NCI-H748 (cell line): ENCODE measurements around the gene KRT86.
"Not testable (repeated sequence)": the region's sequence is repeated elsewhere in the genome, so short reads cannot be mapped to it uniquely, and the experiment has no call there.

ENCODE experiments used
- DNase-seq: peaks from one replicate; lab custom pipeline; 2025; ENCODE audit not compliant: unreplicated experiment; lab: John Stamatoyannopoulos, UW

KRT86 gene

DNA sequence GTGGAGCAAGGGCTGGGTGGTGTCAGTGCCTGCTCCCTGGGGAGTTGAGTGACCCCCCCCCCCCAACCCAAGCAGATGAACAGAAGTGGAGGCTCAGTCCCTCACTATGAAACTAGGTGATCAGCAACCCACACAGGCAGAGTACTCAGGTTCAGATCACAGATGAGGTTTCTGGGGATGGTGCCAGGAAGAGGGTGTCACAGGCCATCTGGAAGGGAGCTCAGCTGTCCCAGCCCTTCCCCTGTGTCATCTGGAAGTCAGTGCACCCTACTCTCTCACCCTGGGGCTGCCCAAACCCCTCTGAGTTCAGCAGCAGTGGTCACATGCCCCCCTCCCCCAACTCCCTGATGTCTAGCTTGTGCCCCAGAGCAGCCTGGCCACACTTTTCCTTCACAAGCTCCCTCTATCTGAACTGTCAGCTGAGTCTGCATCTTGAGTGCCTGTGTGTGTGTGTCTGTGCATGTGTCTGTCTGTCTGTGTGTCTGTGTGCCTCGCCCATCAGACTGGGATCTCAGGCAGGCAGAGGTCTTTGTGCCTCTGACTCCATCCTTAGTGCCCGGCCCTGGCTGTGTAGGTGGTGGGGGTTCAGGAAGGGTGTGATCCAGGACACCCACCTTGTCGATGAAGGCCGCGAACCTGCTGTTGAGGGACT is 16.2 kb downstream of the KRT86 start:
- DNase-seq = not testable (repeated sequence)

DNA sequence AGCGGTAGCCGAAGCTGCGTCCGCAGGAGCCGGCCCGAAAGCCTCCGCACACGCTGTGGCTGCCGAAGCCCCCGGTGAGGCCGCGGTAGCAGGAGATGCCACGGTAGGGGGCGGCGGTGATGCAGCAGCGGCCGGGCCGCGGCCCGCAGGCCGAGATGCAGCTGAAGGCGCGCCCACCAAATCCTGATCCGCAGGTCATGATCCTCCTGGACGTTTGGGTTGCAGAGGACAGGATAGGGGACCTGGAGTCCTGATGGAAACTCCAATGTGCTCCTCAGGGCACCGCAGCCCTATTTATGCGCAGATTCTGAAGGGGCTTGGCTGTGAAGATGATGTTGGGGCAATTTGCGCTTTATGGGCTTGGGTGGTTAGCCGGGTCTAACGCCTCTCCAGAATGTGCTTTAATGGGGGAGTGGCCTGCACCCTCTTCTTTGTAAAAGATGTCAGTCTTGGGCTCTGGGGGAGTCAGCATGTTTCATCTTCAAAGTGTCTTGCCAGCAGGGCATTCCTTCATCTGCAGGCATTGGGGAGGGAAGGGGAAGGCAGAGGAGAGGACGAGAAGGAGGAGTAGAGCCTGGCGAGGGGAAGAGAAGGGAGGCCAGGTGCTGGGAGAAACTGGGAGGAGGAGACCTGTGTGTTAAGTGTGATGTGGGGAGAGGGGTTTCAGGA is 17.0 kb downstream of the KRT86 start, which contains the start of gene KRT81:
Gene KRT81 (minus strand): TSS at position 268 of the 669 bp plus-strand sequence. CDS start 69 bp downstream, at position 199.
- DNase-seq = no peak

GRCh38 chr12:52293926-52294325 is 19.5 kb downstream of the KRT86 start:
- DNase-seq = no peak

GRCh38 chr12:52294803-52295202 is 20.4 kb downstream of the KRT86 start:
- no peak for DNase-seq

DNA sequence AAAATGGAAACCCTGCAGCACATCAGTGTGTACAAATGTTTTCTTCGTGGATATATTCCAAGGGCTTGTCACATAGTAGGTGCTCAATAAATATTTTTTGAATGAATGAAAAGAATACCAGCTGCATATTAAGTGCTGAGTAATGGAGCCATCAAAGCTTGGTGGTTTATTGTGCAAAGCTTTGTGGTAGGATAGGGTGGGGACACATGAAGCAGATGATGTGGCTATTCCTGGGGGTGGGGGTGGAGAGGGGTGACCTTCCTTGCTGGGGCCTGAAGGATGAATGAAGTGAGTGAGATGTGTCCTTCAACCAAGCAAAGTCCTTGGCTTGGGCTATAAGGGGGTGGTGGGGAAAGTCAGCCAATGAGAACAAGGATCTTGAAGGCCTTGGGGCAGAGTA is 21.2 kb downstream of the KRT86 start:
- no peak for DNase-seq

DNA sequence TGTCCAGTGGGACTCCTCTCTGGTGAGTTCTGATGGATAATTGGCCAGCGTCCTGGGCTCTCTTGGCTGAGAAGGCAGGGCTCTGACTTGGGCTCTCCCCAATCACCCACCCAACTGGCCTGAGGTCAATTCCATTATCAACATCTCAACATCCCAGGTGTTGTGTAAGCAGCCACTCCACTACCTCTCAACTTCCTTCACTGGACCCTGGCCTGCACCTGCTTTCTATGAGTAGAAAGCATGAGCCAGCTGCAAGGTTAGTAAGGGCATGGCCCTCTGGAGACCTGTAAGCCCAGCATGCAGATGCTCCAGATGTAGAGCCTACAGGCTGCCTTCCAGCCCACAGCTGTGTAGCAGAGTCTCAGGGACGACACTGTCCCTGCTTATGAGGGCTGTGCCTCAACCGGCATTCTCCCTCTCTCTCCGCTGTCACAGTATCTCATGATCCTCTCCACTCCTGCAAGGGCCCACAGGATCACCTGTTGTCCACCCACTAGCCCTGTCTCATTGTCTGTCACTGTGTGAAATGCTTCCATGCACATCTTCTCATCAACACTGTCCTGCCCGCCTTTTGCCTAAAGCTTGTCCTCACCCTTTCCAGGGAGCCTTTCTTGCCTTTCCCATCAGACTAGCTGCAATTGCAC is 22.2 kb downstream of the KRT86 start:
- no peak for DNase-seq

GRCh38 chr12:52298677-52299190 is 24.3 kb downstream of the KRT86 start:
- DNase-seq = no peak

DNA sequence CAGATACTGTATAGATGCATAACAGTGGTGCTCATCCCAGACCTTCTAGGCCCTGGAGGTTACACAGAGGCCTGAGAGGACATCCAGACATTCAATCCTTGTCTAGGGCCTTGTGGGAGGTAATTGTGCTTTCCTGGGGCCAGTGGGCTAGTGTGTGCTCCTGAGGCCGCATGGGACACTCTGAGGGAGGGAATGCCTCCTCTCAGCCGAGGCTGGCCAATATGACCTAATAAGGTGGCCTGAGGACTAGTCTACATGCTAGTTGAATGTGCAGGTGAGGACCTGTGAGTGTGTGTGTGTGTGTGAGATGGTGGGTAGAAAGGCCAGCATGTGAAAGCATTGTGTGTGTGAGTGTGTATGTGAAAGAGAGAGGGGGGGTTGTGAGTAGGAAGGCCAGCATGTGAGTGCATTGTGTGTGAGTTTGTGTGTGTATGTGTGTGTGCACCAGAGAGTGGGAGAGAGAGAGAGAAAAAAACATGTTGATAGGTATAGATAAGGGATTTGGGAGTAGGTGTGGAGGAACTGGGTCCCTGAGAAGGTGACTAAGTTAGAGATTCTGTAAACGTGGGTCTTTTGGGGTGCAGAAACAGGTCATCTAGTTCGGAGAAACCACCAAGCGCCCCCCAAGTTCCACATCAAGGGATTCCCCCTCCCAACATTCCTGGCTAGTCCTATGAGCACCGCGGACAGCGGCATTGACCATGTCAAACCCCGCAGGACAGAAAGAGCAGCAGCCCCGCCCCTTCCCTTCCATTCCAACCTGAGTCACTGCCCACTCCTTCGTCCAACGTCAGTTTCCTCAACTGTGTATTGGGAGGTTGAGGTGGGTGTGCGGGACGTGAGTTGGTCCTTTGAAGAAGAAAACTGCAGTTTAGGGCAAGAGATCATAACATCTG is 26.6 kb downstream of the KRT86 start:
- DNase-seq = no peak

- not testable (repeated sequence) for DNase-seq
These were observed 27.3 kb downstream of the KRT86 start for GRCh38 chr12:52301721-52302120.

DNA sequence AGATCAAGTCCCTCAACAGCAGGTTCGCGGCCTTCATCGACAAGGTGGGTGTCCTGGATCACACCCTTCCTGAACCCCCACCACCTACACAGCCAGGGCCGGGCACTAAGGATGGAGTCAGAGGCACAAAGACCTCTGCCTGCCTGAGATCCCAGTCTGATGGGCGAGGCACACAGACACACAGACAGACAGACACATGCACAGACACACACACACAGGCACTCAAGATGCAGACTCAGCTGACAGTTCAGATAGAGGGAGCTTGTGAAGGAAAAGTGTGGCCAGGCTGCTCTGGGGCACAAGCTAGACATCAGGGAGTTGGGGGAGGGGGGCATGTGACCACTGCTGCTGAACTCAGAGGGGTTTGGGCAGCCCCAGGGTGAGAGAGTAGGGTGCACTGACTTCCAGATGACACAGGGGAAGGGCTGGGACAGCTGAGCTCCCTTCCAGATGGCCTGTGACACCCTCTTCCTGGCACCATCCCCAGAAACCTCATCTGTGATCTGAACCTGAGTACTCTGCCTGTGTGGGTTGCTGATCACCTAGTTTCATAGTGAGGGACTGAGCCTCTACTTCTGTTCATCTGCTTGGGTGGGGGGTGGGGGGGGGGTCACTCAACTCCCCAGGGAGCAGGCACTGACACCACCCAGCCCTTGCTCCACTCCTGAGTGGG is 27.9 kb downstream of the KRT86 start:
- not testable (repeated sequence) for DNase-seq

DNA sequence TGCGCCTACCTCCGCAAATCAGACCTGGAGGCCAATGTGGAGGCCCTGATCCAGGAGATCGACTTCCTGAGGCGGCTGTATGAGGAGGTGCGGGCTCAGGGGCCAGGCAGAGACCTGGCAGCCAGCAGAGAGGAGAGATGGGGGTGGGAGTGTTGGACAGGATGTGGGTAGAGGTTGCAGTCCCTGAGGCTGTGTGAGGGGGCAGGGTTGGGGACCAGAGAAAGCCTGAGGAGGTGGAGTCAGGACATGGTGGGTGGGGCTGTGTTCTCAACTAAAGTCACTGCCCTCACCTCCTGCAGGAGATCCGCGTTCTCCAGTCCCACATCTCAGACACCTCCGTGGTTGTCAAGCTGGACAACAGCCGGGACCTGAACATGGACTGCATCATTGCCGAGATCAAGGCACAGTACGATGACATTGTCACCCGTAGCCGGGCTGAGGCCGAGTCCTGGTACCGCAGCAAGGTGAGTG is 30.5 kb downstream of the KRT86 start:
- DNase-seq = not testable (repeated sequence)

DNA sequence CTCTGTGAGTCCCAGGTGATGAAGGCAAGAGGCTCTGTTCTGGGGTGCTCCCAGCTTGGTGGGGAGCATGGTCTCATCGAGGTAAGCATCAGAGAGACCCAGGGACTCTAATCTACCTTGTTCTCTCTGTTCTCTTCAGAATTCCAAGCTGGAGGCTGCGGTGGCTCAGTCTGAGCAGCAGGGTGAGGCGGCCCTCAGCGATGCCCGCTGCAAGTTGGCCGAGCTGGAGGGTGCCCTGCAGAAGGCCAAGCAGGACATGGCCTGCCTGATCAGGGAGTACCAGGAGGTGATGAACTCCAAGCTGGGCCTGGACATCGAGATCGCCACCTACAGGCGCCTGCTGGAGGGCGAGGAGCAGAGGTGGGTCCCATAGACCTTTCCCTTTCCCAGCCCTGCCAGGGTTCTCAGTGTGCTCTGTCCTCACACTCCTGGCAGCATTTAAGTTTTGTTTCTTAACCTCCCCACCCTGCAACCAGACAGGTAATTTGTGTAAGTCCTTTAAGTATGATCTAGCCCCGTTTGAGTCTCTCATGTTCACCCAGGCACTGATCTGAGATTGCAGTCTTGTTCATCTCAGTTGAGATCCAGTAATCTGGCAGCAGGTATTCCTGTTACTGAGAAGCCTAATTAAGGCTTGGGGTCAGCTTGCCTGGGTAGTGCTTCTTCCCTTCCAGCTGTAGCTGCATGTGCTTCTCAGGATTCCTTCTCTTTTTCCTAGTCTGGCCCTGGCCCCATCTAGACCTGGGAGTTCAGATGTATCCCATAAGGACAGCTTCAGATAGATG is 31.7 kb downstream of the KRT86 start:
- DNase-seq = no peak

DNA sequence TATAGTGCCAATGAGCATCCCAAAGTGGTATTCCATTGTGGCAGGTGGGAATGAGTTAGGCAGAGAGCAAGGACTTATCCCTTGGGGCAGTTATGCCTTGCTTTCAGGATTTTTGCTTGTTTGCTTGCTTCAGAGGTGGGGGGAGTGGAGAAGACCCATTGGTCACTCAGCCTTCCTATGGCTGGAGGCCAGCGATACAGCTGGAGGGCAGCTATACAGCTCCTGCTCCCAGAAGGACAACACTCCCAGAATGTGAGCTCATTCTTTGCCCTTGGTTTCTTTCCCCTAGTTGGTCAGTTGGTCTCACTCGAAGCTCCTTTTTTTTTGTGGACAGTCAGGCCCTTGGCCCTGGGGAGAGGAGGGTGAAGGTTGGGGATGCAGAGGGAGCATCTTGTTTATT is 32.3 kb downstream of the KRT86 start:
- no peak for DNase-seq

- DNase-seq = peak; percentile 78
These were observed 33.7 kb downstream of the KRT86 start for GRCh38 chr12:52307836-52308805.

DNA sequence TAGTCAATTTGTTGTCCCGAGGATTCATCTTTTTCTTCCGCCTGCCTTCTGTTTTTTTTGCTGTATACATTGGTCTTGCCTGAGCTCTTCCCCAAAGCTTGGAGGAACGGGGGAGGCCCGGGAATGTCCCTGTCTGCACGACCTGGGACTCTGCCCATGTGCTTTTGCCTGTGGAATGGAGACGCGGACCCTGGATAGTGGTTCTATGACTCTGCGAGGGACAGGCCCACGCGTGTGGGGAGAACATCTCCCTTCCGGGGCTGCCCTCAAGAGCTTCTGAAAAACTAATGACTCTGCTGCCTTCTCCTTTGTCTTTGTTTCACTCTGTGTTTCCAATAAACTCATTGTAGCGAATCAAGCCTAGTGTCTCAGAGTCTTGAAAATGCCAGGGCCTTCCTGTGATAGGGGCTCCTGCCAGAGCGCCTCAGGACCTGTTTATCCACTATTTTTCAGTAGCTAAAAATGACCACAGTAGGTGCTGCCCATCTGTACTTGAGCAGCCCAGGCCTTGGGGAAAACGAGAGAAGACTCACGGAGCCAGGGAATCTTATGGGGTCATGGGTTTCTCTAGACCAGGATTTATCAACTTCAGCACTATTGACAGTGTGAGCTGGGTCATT is 34.5 kb downstream of the KRT86 start:
- no peak for DNase-seq

DNA sequence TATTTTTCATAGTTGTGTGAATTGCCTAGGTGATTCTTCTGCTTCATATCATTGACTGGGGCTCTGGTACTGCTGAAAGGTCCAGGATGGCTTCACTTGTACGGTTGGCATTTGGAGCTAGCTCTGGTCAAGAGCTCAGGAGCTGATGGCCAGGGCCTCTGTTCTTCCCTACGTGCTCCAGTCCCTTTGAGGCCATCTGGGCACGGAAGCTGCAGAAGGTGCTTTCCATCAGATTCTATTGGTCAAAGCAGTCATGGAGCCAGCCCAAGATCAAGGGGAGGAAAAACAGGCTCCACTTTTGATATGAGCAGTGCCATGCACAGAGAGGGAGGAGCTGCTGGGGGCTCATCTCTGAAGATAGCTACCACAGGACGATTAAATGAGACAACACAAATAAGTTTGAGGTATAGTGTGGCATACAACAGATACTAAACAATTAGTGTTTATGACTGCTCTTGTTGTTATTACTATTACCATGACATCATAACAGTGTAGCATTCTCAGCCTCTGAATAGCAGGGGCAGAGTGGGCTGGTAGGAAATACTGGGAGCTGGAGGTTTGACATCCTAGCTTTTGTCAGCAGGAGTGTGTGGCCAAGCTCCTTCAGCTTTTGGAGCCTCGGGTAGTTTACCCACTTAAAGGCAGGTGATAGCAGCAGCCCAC is 36.3 kb downstream of the KRT86 start:
- no peak for DNase-seq

DNA sequence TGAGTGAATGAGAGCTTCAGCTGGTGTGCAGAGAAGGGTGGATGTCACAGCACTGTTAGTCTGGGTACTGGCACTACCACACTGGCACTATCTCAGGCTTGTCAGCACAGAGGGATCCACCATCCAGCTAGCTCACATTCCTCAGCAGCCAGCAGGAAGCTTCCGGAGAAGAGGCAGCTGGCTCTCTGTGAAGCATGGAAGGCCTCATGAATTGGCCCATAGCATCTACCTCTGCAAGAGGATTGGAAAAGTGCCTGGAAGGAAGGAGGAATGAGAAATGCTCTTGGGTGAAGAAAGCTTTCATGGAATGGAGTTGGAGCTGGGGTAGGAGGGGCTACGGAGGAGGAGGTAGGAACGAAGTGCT is 36.8 kb downstream of the KRT86 start:
- no peak for DNase-seq
